Neural cell (in vitro differentiated cells): Measurements from ENCODE around the gene FCAMR. TPM values are rescaled to one million over a fixed set of nuclear protein-coding genes. Genes with fewer than 3 reads are reported as not detected.

Source experiments
- H2AFZ ChIP-seq: fragments of 200-600, 300-800 bp; sonication (generic), shearing (Covaris generic); 2 replicates; pipeline ENCODE4 v1.6.0; 2014; ENCODE audit warnings: low read depth, mild to moderate bottlenecking, antibody characterized with exemption, low read length, moderate library complexity
- H3F3A ChIP-seq: fragments of 200-600 bp; shearing (Covaris generic); 2 replicates; pipeline ENCODE4 v1.6.1; 2016; ENCODE audit warnings: mild to moderate bottlenecking, moderate library complexity, mixed read lengths, antibody characterized with exemption, low read length; ENCODE audit not compliant: insufficient read depth, poor library complexity, severe bottlenecking
- H3K27ac ChIP-seq: fragments of 200-600, 300-800 bp; sonication (generic), shearing (Covaris generic); 2 replicates; pipeline ENCODE4 v1.5.1; 2014; ENCODE audit warnings: mild to moderate bottlenecking, low read length, moderate library complexity
- H3K27me3 ChIP-seq: fragments of 300-800, 200-600 bp; sonication (generic), shearing (Covaris generic); 2 replicates; pipeline ENCODE4 v1.6.0; 2014; ENCODE audit warnings: mild to moderate bottlenecking, low read depth, low read length, moderate library complexity; ENCODE audit not compliant: insufficient read depth
- H3K36me3 ChIP-seq: fragments of 300-800, 200-600 bp; sonication (generic), shearing (Covaris generic); 2 replicates; pipeline ENCODE4 v1.5.1; 2014; ENCODE audit warnings: mild to moderate bottlenecking, antibody characterized with exemption, low read length, moderate library complexity; ENCODE audit not compliant: insufficient read depth
- H3K4me2 ChIP-seq: fragments of 300-800, 200-600 bp; sonication (generic), shearing (Covaris generic); 2 replicates; pipeline ENCODE4 v1.6.0; 2014; ENCODE audit warnings: mild to moderate bottlenecking, low read length
- H3K4me3 ChIP-seq: fragments of 300-800, 200-600 bp; sonication (generic), shearing (Covaris generic); 2 replicates; pipeline ENCODE4 v1.5.1; 2014; ENCODE audit warnings: mild to moderate bottlenecking, low read length, moderate library complexity
- H3K79me2 ChIP-seq: fragments of 200-600 bp; shearing (Covaris generic); replicated peaks from 2 replicates; pipeline ENCODE4 v1.6.0; 2014; ENCODE audit warnings: mild to moderate bottlenecking, low read length, moderate library complexity; ENCODE audit not compliant: insufficient read depth
- H3K9ac ChIP-seq: fragments of 300-800, 200-600 bp; sonication (generic), shearing (Covaris generic); 2 replicates; pipeline ENCODE4 v1.6.1; 2016; ENCODE audit warnings: mild to moderate bottlenecking, low read length, mixed read lengths
- H3K9me2 ChIP-seq: fragments of 200-600 bp; shearing (Covaris generic); 2 replicates; pipeline ENCODE4 v1.6.1; 2016; ENCODE audit warnings: mild to moderate bottlenecking, low read length, mixed read lengths; ENCODE audit not compliant: insufficient read depth
- H3K9me3 ChIP-seq: fragments of 200-600, 300-800 bp; sonication (generic), shearing (Covaris generic); 2 replicates; pipeline ENCODE4 v1.6.1; 2016; ENCODE audit warnings: mild to moderate bottlenecking, mixed run types, low read length, moderate library complexity, mixed read lengths
- H4K20me1 ChIP-seq: fragments of 200-600 bp; shearing (Covaris generic); 2 replicates; pipeline ENCODE4 v1.6.1; 2016; ENCODE audit warnings: mild to moderate bottlenecking, mixed run types; ENCODE audit not compliant: insufficient read depth
- EP300 ChIP-seq: fragments of 450-650 bp; conservative IDR thresholded peaks from 2 replicates; pipeline ENCODE4 v1.6.1; 2014; ENCODE audit warnings: antibody characterized with exemption, mild to moderate bottlenecking, moderate library complexity; ENCODE audit not compliant: poor library complexity, severe bottlenecking
- EZH2 ChIP-seq: fragments of 200-600, 300-800 bp; shearing (Covaris generic), sonication (generic); IDR thresholded peaks from 2 replicates; pipeline ENCODE4 v1.6.1; 2014; ENCODE audit warnings: antibody characterized with exemption, low read length, borderline replicate concordance, mild to moderate bottlenecking; ENCODE audit not compliant: insufficient read depth, poor library complexity, severe bottlenecking
- MXI1 ChIP-seq: fragments of 450-650 bp; conservative IDR thresholded peaks from 2 replicates; pipeline ENCODE4 v1.6.1; 2014; ENCODE audit warnings: antibody characterized with exemption, mild to moderate bottlenecking; ENCODE audit not compliant: poor library complexity, severe bottlenecking
- POLR2AphosphoS5 ChIP-seq: IDR thresholded peaks from 2 replicates; pipeline ENCODE4 v1.6.1; 2012
- RAD21 ChIP-seq: fragments of 450-650 bp; conservative IDR thresholded peaks from 2 replicates; pipeline ENCODE4 v1.6.1; 2014; ENCODE audit warnings: antibody characterized with exemption, mild to moderate bottlenecking, moderate library complexity
- REST ChIP-seq: IDR thresholded peaks from 2 replicates; pipeline ENCODE4 v1.6.1; 2012; ENCODE audit warnings: borderline replicate concordance
- SMC3 ChIP-seq: fragments of 450-650 bp; conservative IDR thresholded peaks from 2 replicates; pipeline ENCODE4 v1.6.1; 2014; ENCODE audit warnings: antibody characterized with exemption, mild to moderate bottlenecking, moderate library complexity; ENCODE audit not compliant: poor library complexity
- TAF1 ChIP-seq: IDR thresholded peaks from 2 replicates; pipeline ENCODE4 v1.6.1; 2012; ENCODE audit warnings: low read depth
- polyA plus RNA-seq: library from polyadenylated mRNA; depleted of rRNA; stranded (reverse); fragments of >200 nt; gene quantifications from 2 replicates; pipeline ENCODE4 v1.2.3, GENCODE V29; 2014
- TF ChIP-seq, protein P1 (sequence below): fragments of 450-650 bp; IDR thresholded peaks from 2 replicates; pipeline ENCODE4 v1.5.1; 2014; ENCODE audit warnings: antibody characterized with exemption, mild to moderate bottlenecking, moderate library complexity; ENCODE audit not compliant: poor library complexity, severe bottlenecking

The FCAMR gene
- polyA plus RNA-seq, 1 donor from 2014 or later = not detected

DNA sequence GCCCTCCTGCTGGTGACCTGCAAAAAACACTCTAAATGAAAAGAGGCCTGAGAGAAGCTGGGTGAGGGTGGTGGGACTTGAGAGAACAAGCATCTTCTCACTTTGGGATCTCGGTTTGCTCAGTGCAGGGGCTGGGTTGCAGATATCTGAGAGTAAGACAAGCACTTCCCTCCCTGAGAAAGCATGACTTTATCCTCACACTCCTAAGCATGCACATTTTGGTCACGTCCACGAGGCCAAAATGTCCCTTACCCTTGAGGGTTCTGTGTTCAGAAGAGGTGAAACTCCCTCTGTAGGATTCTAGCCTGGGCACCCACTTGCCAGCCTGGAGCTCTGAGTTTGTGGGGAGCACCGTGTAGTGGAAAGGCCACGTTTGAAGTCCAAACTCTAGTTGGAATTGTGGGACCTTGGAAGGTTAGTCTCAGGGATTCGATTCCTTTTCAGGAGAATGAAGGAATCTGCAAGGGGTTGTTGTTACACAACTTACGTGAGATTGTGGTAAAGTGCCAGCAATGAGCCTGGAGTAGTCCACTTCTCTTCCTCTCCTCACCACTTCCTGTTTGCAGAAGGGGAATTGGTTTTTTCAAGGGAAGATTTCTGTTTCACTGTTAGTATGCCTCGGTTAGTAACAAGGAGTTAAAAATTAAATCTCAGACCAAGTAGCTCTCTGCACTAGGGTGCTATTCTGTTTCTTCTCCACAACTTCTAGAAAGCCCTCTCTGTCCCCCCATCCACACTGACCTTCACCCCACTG is 3.0 kb downstream of the FCAMR start:
- no peaks in the 10 kb centered on the region for H4K20me1 ChIP-seq
- no peaks in the 10 kb centered on the region for H3K27me3 ChIP-seq
- no peak for TF ChIP-seq SMC3
- TF ChIP-seq, protein P1, sequence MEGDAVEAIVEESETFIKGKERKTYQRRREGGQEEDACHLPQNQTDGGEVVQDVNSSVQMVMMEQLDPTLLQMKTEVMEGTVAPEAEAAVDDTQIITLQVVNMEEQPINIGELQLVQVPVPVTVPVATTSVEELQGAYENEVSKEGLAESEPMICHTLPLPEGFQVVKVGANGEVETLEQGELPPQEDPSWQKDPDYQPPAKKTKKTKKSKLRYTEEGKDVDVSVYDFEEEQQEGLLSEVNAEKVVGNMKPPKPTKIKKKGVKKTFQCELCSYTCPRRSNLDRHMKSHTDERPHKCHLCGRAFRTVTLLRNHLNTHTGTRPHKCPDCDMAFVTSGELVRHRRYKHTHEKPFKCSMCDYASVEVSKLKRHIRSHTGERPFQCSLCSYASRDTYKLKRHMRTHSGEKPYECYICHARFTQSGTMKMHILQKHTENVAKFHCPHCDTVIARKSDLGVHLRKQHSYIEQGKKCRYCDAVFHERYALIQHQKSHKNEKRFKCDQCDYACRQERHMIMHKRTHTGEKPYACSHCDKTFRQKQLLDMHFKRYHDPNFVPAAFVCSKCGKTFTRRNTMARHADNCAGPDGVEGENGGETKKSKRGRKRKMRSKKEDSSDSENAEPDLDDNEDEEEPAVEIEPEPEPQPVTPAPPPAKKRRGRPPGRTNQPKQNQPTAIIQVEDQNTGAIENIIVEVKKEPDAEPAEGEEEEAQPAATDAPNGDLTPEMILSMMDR = no peak
- TF ChIP-seq POLR2AphosphoS5 = no peak
- TF ChIP-seq EZH2 = no peak
- TF ChIP-seq TAF1 = no peak
- no peak for TF ChIP-seq RAD21
- no peak for TF ChIP-seq MXI1
- no peak for TF ChIP-seq REST
- TF ChIP-seq EP300 = no peak
- no peaks in the 10 kb centered on the region for H3K36me3 ChIP-seq
- no peak overlapping the region for H3K4me3 ChIP-seq
- H3F3A ChIP-seq = no peaks in the 10 kb centered on the region
- H3K9me3 ChIP-seq = no peaks in the 10 kb centered on the region
- no peaks in the 10 kb centered on the region for H3K9me2 ChIP-seq
- no peaks in the 10 kb centered on the region for H3K79me2 ChIP-seq
- no peak overlapping the region for H2AFZ ChIP-seq
- H3K4me2 ChIP-seq = no peak overlapping the region
- H3K9ac ChIP-seq = no peak overlapping the region
- H3K27ac ChIP-seq = no peak overlapping the region

DNA sequence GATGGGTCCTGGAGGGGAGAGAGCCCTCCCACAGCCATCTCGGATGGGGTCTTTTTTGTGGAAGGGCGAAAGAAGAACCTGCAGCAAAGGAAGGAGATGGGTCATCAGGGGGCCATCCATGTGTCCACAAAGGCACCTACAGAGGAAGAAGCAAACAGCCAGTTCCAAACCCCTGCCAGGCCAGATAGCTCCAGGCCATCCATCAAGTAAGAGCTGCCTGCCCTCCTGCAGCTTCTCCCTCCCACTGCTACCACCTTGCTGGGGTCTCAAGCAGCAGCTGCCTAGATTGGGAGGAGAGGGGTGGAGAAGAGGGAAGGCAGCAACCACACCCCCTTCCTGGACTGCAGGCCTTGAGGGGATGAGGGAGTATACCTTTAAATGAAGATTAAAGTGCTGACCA is 4.5 kb downstream of the FCAMR start:
- no peak overlapping the region for H3K4me3 ChIP-seq
- H3K27me3 ChIP-seq = no peaks in the 10 kb centered on the region
- H3K27ac ChIP-seq = no peak overlapping the region
- no peak overlapping the region for H2AFZ ChIP-seq
- no peak for TF ChIP-seq POLR2AphosphoS5
- TF ChIP-seq EZH2 = no peak
- TF ChIP-seq RAD21 = no peak
- TF ChIP-seq, protein P1 = no peak
- TF ChIP-seq TAF1 = no peak
- TF ChIP-seq MXI1 = no peak
- TF ChIP-seq SMC3 = no peak
- TF ChIP-seq REST = no peak
- TF ChIP-seq EP300 = no peak
- no peaks in the 10 kb centered on the region for H3K9me3 ChIP-seq
- H3K36me3 ChIP-seq = no peaks in the 10 kb centered on the region
- no peaks in the 10 kb centered on the region for H3K79me2 ChIP-seq
- H3K9ac ChIP-seq = no peak overlapping the region
- no peak overlapping the region for H3K4me2 ChIP-seq
- no peaks in the 10 kb centered on the region for H3K9me2 ChIP-seq
- H3F3A ChIP-seq = no peaks in the 10 kb centered on the region
- no peaks in the 10 kb centered on the region for H4K20me1 ChIP-seq
